GM23338 (cell line): ENCODE measurements around the gene PIEZO2. TPM values are rescaled to one million over a fixed set of nuclear protein-coding genes. Genes with fewer than 3 reads are reported as not detected.

ENCODE experiments used
- ATAC-seq: fragments of 200-7000 bp; cut with Tn5 transposase; 3 replicates; pipeline ENCODE4 v1.9.1; 2020
- DNase-seq: peaks from one replicate; pipeline ENCODE4 v3.0.0-alpha.2; 2015; ENCODE audit warnings: low spot score
- H2AFZ ChIP-seq: fragments of 200-600 bp; sonication (generic); 2 replicates; pipeline ENCODE4 v1.8.0; 2016; ENCODE audit warnings: antibody characterized with exemption, mild to moderate bottlenecking, moderate library complexity
- H3F3A ChIP-seq: fragments of 200-600 bp; sonication (generic); replicated peaks from 2 replicates; pipeline ENCODE4 v1.8.0; 2017; ENCODE audit warnings: antibody characterized with exemption, mixed run types, low read depth
- H3K27ac ChIP-seq: fragments of 200-600 bp; sonication (generic); 2 replicates; pipeline ENCODE4 v1.6.1; 2016; ENCODE audit warnings: low read depth
- H3K27me3 ChIP-seq: fragments of 200-600 bp; sonication (generic); 2 replicates; pipeline ENCODE4 v1.8.0; 2016; ENCODE audit warnings: mild to moderate bottlenecking, mixed run types, moderate library complexity; ENCODE audit not compliant: insufficient read depth
- H3K36me3 ChIP-seq: fragments of 200-600 bp; sonication (generic); 2 replicates; pipeline ENCODE4 v1.8.0; 2016; ENCODE audit warnings: mild to moderate bottlenecking; ENCODE audit not compliant: insufficient read depth
- H3K4me1 ChIP-seq: fragments of 200-600 bp; sonication (generic); 2 replicates; pipeline ENCODE4 v1.8.0; 2016; ENCODE audit warnings: mild to moderate bottlenecking, moderate library complexity; ENCODE audit not compliant: insufficient read depth
- H3K4me2 ChIP-seq: fragments of 200-600 bp; sonication (generic); 2 replicates; pipeline ENCODE4 v1.7.1; 2017; ENCODE audit warnings: mixed run types
- H3K4me3 ChIP-seq: fragments of 200-600 bp; sonication (generic); 2 replicates; pipeline ENCODE4 v1.6.1; 2016; ENCODE audit warnings: mixed run types
- H3K79me2 ChIP-seq: fragments of 200-600 bp; sonication (generic); replicated peaks from 2 replicates; pipeline ENCODE4 v1.8.0; 2017; ENCODE audit warnings: mild to moderate bottlenecking; ENCODE audit not compliant: insufficient read depth
- H3K9me2 ChIP-seq: fragments of 200-600 bp; sonication (generic); 2 replicates; pipeline ENCODE4 v1.8.0; 2017; ENCODE audit not compliant: insufficient read depth
- H4K20me1 ChIP-seq: fragments of 200-600 bp; sonication (generic); replicated peaks from 2 replicates; pipeline ENCODE4 v1.8.0; 2017; ENCODE audit warnings: mild to moderate bottlenecking; ENCODE audit not compliant: insufficient read depth
- H3K27ac Mint-ChIP-seq: 2 replicates; pipeline ENCODE4 v1.8.0; 2020; ENCODE audit warnings: inconsistent platforms, mild to moderate bottlenecking, moderate library complexity, mixed read lengths
- H3K27me3 Mint-ChIP-seq: 3 replicates; pipeline ENCODE4 v1.8.0; 2022; ENCODE audit warnings: low read depth, mild to moderate bottlenecking, moderate library complexity, mixed read lengths, inconsistent platforms; ENCODE audit not compliant: insufficient read depth, poor library complexity
- H3K36me3 Mint-ChIP-seq: 3 replicates; pipeline ENCODE4 v1.8.0; 2021; ENCODE audit warnings: low read depth, mild to moderate bottlenecking, inconsistent platforms, moderate library complexity, mixed read lengths
- H3K4me1 Mint-ChIP-seq: 3 replicates; pipeline ENCODE4 v1.8.0; 2020; ENCODE audit warnings: mild to moderate bottlenecking, inconsistent platforms, mixed read lengths
- H3K4me3 Mint-ChIP-seq: 3 replicates; pipeline ENCODE4 v1.8.0; 2021; ENCODE audit warnings: moderate library complexity, mild to moderate bottlenecking, inconsistent platforms, mixed read lengths
- H3K9me3 Mint-ChIP-seq: 3 replicates; pipeline ENCODE4 v1.8.0; 2020; ENCODE audit warnings: moderate library complexity, mild to moderate bottlenecking, inconsistent platforms, mixed read lengths
- CTCF ChIP-seq, 2 experiments: fragments of 200-600 bp in 1 of 2; sonication (generic) in 1 of 2; conservative IDR thresholded peaks; 2 replicates each; pipeline versions ENCODE4 v1.5.1 to v1.6.1; 2016 to 2017; ENCODE audit warnings: antibody characterized with exemption in 2 of 2, low read depth in 2 of 2, mild to moderate bottlenecking in 2 of 2, moderate library complexity in 1 of 2
- EZH2 ChIP-seq: fragments of 200-600 bp; sonication (generic); IDR thresholded peaks from one replicate; pipeline ENCODE4 v1.8.0; 2017; ENCODE audit warnings: antibody characterized with exemption, mild to moderate bottlenecking, low read depth; ENCODE audit not compliant: unreplicated experiment
- EZH2phosphoT487 ChIP-seq: fragments of 200-600 bp; sonication (generic); IDR thresholded peaks from one replicate; pipeline ENCODE4 v1.8.1; 2018; ENCODE audit warnings: antibody characterized with exemption; ENCODE audit not compliant: unreplicated experiment
- JUNB ChIP-seq: IDR thresholded peaks from one replicate; pipeline ENCODE4 v1.6.1; 2016; ENCODE audit warnings: antibody characterized with exemption; ENCODE audit not compliant: unreplicated experiment
- REST ChIP-seq: IDR thresholded peaks from one replicate; pipeline ENCODE4 v1.6.1; 2018; ENCODE audit warnings: antibody characterized with exemption; ENCODE audit not compliant: unreplicated experiment
- ZNF114 ChIP-seq: fragments of 250-450 bp; sonication (Bioruptor Pico); IDR thresholded peaks from 2 replicates; pipeline ENCODE4 v1.5.0; 2020; ENCODE audit warnings: mild to moderate bottlenecking, moderate library complexity
- ZNF331 ChIP-seq: fragments of 250-450 bp; sonication (Bioruptor Pico); IDR thresholded peaks from 2 replicates; pipeline ENCODE4 v1.5.0; 2020; ENCODE audit warnings: low read depth, mild to moderate bottlenecking, moderate library complexity
- ZNF462 ChIP-seq: fragments of 250-450 bp; sonication (Bioruptor Pico); IDR thresholded peaks from 2 replicates; pipeline ENCODE4 v1.5.0; 2020; ENCODE audit warnings: mild to moderate bottlenecking, moderate library complexity
- polyA plus RNA-seq: library from polyadenylated mRNA; unstranded; fragments of >200 nt; fragmentation: Nextera tagmentation; extraction: Ambion mirVana; gene quantifications from 2 replicates; pipeline ENCODE4 v1.2.1, GENCODE V29; 2016
- total RNA-seq: library from RNA; depleted of rRNA; stranded (reverse); fragments of >200 nt; shearing (Covaris generic); gene quantifications from 2 replicates; pipeline ENCODE4 v1.2.3, GENCODE V29; 2014

The PIEZO2 gene
- total and polyA plus RNA-seq, 2 experiments from 2014 or later = 4.8 to 8.2 TPM

- TF ChIP-seq CTCF (conservative IDR thresholded peaks at IDR 0.05; ENCODE audit: low read depth in 2 of 2) (no peak), ZNF331 (CRISPR knock-in tag) (no peak), EZH2 (no peak), ZNF114 (CRISPR knock-in tag) (no peak), REST (no peak), JUNB (no peak)
Observed at GRCh38 chr18:10924290-10924689, 225.1 kb downstream of the PIEZO2 start (continued).

- Mint-ChIP-seq H3K27me3 (peaks cover under 1% of the 10 kb centered on the region), H3K27ac (no peak overlapping the region), H3K9me3 (peaks cover 3% of the 10 kb centered on the region; the same call in 1 of the 3 replicates), H3K4me3 (no peak overlapping the region), H3K4me1 (peaks cover 67% of the 10 kb centered on the region), H3K36me3 (peaks cover 9% of the 10 kb centered on the region; the same call in 2 of the 3 replicates)
- no peaks in the 10 kb centered on the region for H3K79me2 ChIP-seq
- H3K4me3 ChIP-seq = no peak overlapping the region
- no peak for ATAC-seq
- TF ChIP-seq EZH2 (no peak), JUNB (no peak), ZNF114 (CRISPR knock-in tag) (no peak), EZH2phosphoT487 (no peak), ZNF462 (CRISPR knock-in tag) (no peak)
- no peak overlapping the region for H3K4me2 ChIP-seq
- no peaks in the 10 kb centered on the region for H3K27me3 ChIP-seq
- DNase-seq = no peak
- H2AFZ ChIP-seq = no peak overlapping the region
- 0 out of 2 replicates have a peak, but pooled peaks cover 7% of the 10 kb centered on the region for H3K9me2 ChIP-seq
- H3K27ac ChIP-seq = no peak overlapping the region
- peaks cover 3% of the 10 kb centered on the region; the same call in 1 of the 2 replicates for H3K36me3 ChIP-seq
- no peaks in the 10 kb centered on the region for H3F3A ChIP-seq
- H3K4me1 ChIP-seq = peaks cover 27% of the 10 kb centered on the region
- no peaks in the 10 kb centered on the region for H4K20me1 ChIP-seq
Observed at GRCh38 chr18:10923551-10924070, 225.8 kb downstream of the PIEZO2 start.
